OCI-LY3 (cell line): ENCODE measurements around the gene SERPINA4.

Experiments
- H2AFZ ChIP-seq: fragments of 200-600, 300-600 bp; shearing (Covaris generic); 2 replicates; pipeline ENCODE4 v1.6.0; 2014; ENCODE audit warnings: antibody characterized with exemption, low read depth, low read length
- H3K27ac ChIP-seq: fragments of 200-600, 300-600 bp; sonication (generic); 2 replicates; pipeline ENCODE4 v1.5.1; 2014; ENCODE audit warnings: mild to moderate bottlenecking, low read length, moderate library complexity, mixed read lengths
- H3K27me3 ChIP-seq: fragments of 200-600, 300-600 bp; sonication (generic); 2 replicates; pipeline ENCODE4 v1.6.1; 2014; ENCODE audit warnings: low read depth, low read length, mixed read lengths
- H3K36me3 ChIP-seq: fragments of 200-600, 300-600 bp; sonication (generic); replicated peaks from 2 replicates; pipeline ENCODE3; 2014; ENCODE audit warnings: low read depth, low read length, mixed read lengths
- H3K4me1 ChIP-seq: fragments of 300-600, 200-600 bp; sonication (generic); 2 replicates; pipeline ENCODE4 v1.6.1; 2014; ENCODE audit warnings: low read length, mixed read lengths
- H3K4me2 ChIP-seq: fragments of 200-600, 300-600 bp; sonication (generic); 2 replicates; pipeline ENCODE4 v1.6.1; 2014; ENCODE audit warnings: low read length, mixed read lengths
- H3K4me3 ChIP-seq: fragments of 300-600, 200-600 bp; sonication (generic); 2 replicates; pipeline ENCODE4 v1.5.1; 2014; ENCODE audit warnings: antibody characterized with exemption, mild to moderate bottlenecking, low read length, moderate library complexity
- H3K79me2 ChIP-seq: fragments of 300-600, 200-600 bp; shearing (Covaris generic); 2 replicates; pipeline ENCODE4 v1.6.1; 2014; ENCODE audit warnings: mild to moderate bottlenecking, low read length, mixed read lengths
- H3K9ac ChIP-seq: fragments of 300-600, 200-600 bp; shearing (Covaris generic); 2 replicates; pipeline ENCODE4 v1.6.0; 2014; ENCODE audit warnings: mild to moderate bottlenecking, low read length, moderate library complexity
- H3K9me3 ChIP-seq: fragments of 200-600, 300-600 bp; shearing (Covaris generic); 2 replicates; pipeline ENCODE4 v1.6.1; 2014; ENCODE audit warnings: low read length, mixed read lengths; ENCODE audit not compliant: insufficient read depth
- H4K20me1 ChIP-seq: fragments of 200-600, 300-600 bp; sonication (generic); 2 replicates; pipeline ENCODE4 v1.6.1; 2016; ENCODE audit warnings: low read length, mixed read lengths; ENCODE audit not compliant: insufficient read depth
- EZH2phosphoT487 ChIP-seq: fragments of 200-600 bp; shearing (Covaris generic); IDR thresholded peaks from 2 replicates; pipeline ENCODE4 v1.6.1; 2018; ENCODE audit warnings: antibody characterized with exemption, mixed run types, low read depth
- TF ChIP-seq, protein P1 (sequence below): fragments of 200-600, 300-600 bp; sonication (generic); IDR thresholded peaks from 2 replicates; pipeline ENCODE4 v1.5.1; 2014; ENCODE audit warnings: antibody characterized with exemption, low read length, low read depth

Gene SERPINA4

DNA sequence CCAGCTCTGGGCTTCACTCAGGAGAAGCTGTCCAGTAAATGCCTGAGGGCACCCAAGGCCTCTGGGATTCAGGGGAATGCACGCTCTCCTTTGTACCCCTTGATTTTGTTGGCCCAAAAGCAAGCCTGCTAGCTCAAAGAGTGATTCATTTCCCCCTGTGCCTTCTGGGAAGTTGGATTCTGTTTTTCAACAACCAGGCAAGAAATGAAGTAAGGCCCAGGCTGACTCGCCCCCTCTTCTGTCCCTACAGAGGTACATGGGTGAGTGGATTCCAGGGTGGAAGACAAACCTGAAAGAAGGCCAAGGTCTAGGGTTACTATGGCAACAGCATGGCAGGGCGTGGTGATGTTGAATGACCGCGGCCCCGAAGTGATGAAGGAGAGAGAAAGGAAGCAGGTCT, 10.7 kb downstream of the SERPINA4 start:
- Histone ChIP-seq H3K9me3 (no peaks in the 10 kb centered on the region), H3K4me3 (no peak overlapping the region), H3K4me2 (no peak overlapping the region), H3K27me3 (peaks cover 27% of the 10 kb centered on the region; the same call in 1 of the 2 replicates), H3K36me3 (no peaks in the 10 kb centered on the region), H4K20me1 (no peaks in the 10 kb centered on the region), H3K4me1 (no peaks in the 10 kb centered on the region), H2AFZ (no peak overlapping the region), H3K9ac (no peak overlapping the region), H3K27ac (no peak overlapping the region), H3K79me2 (no peaks in the 10 kb centered on the region)
- TF ChIP-seq, protein P1, sequence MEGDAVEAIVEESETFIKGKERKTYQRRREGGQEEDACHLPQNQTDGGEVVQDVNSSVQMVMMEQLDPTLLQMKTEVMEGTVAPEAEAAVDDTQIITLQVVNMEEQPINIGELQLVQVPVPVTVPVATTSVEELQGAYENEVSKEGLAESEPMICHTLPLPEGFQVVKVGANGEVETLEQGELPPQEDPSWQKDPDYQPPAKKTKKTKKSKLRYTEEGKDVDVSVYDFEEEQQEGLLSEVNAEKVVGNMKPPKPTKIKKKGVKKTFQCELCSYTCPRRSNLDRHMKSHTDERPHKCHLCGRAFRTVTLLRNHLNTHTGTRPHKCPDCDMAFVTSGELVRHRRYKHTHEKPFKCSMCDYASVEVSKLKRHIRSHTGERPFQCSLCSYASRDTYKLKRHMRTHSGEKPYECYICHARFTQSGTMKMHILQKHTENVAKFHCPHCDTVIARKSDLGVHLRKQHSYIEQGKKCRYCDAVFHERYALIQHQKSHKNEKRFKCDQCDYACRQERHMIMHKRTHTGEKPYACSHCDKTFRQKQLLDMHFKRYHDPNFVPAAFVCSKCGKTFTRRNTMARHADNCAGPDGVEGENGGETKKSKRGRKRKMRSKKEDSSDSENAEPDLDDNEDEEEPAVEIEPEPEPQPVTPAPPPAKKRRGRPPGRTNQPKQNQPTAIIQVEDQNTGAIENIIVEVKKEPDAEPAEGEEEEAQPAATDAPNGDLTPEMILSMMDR, result no peak
- TF ChIP-seq EZH2phosphoT487, result no peak

DNA sequence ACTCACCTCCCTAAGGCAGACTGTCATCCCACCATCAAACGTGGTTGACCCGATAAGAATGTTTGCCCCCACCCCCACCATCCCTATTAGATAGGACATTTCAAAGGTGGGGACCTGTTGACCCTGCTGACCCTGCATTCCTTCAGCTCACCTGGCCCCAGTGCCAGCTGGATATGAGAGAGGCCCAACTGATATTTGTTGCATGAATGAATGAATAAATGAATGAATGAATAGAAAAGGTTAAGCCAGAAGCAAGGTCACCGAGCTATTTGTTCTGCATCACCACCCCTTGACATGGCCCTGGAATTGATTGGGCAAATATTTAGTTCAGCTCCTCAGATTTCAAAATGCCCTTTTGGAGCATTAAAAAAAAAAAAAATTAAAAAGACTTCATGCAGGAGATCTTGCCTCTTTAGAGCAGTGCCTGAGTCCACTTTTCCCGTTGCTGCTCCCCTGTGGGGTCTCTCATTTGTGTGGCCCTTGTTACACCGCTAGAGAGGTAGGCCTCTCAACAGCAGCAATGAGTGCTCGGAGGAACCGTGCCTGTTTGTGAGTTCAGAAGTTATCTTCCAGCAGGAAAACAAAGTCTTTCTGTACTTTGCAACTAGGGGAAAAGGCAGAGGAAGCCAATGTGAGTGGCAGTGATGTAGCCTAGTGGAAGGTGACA, 11.5 kb downstream of the SERPINA4 start:
- Histone ChIP-seq H2AFZ (no peak overlapping the region), H3K36me3 (no peaks in the 10 kb centered on the region), H3K4me1 (no peaks in the 10 kb centered on the region), H3K4me3 (no peak overlapping the region), H4K20me1 (no peaks in the 10 kb centered on the region), H3K79me2 (no peaks in the 10 kb centered on the region), H3K27me3 (peaks cover 26% of the 10 kb centered on the region; the same call in 1 of the 2 replicates), H3K9ac (no peak overlapping the region), H3K9me3 (no peaks in the 10 kb centered on the region), H3K4me2 (no peak overlapping the region), H3K27ac (no peak overlapping the region)
- no peak for TF ChIP-seq EZH2phosphoT487
- TF ChIP-seq, protein P1, result no peak

DNA sequence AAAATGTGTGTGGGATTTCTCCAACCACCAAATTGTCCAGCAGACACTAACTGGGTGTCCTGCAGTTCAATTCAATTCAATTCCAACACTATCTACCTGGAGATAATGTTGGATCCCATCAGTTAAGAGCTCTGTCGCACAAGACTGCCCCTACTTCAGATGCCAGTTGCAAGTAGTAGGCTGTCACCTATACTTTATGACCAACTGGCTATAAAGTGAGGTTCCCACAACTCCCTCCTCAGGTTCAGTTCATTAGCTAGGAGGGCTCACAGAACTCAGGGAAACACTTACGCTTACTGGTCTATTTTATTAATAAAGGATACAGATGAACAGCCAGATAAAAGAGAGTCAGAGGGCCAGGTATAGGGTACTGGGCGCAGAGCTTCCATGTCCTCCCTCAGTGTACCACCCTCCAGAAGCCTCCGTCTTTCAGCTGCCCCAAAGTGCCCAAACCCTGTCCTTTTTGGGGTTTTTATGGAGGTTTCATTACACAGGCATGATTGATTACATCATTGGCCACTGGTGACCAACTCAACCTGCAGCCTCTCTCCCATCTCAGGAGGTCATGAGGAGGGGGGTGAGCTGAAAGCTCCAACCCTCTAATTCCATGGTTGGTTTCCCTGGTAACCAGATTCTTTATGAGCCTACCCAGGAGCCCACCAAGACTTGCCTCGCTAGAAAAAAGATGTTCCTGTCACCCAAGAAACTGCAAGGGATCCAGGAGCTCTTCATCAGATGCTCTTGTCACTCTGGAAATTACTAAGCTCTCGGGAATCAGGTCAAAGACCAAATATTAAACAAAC, 12.4 kb downstream of the SERPINA4 start:
- Histone ChIP-seq H3K4me3 (no peak overlapping the region), H3K27ac (no peak overlapping the region), H3K4me2 (no peak overlapping the region), H3K4me1 (no peaks in the 10 kb centered on the region), H3K9ac (no peak overlapping the region), H3K9me3 (no peaks in the 10 kb centered on the region), H2AFZ (no peak overlapping the region), H4K20me1 (no peaks in the 10 kb centered on the region), H3K79me2 (no peaks in the 10 kb centered on the region), H3K27me3 (peaks cover 23% of the 10 kb centered on the region; the same call in 1 of the 2 replicates), H3K36me3 (no peaks in the 10 kb centered on the region)
- TF ChIP-seq, protein P1, result no peak
- no peak for TF ChIP-seq EZH2phosphoT487

DNA sequence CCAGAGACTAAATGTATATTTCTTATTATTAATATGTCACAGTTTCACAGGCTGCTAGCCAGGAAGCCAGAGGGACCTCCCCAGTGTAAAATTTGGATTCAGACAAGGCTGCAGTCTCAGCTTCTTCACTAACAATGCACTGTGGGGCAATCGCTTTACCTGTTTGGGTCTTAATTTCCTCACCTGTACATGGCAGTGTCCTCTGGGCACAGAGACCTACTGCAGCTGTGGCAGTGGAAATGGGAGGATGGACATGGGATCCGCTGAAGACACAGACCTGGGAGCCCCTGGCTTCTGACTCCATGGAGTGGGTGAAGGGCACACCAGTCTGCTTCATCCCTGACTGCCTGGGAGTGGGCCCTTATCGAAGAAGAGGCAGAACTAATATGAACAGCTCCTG, 13.1 kb downstream of the SERPINA4 start:
- no peaks in the 10 kb centered on the region for H3K4me1 ChIP-seq
- no peaks in the 10 kb centered on the region for H3K36me3 ChIP-seq
- H3K4me3 ChIP-seq, result no peak overlapping the region
- no peak overlapping the region for H3K4me2 ChIP-seq
- peaks cover 28% of the 10 kb centered on the region for H3K27me3 ChIP-seq
- no peak overlapping the region for H3K27ac ChIP-seq
- no peak for TF ChIP-seq EZH2phosphoT487
- TF ChIP-seq, protein P1, result no peak
- H4K20me1 ChIP-seq, result no peaks in the 10 kb centered on the region
- no peaks in the 10 kb centered on the region for H3K9me3 ChIP-seq
- no peak overlapping the region for H2AFZ ChIP-seq
- H3K79me2 ChIP-seq, result no peaks in the 10 kb centered on the region
- no peak overlapping the region for H3K9ac ChIP-seq
